Measurements from ENCODE around the gene MTFMT.

- TF ChIP-seq POLR2AphosphoS5 (IDR thresholded peaks at IDR 0.05) (no peak), CTCF (IDR thresholded peaks at IDR 0.05) (no peak), EP300 (IDR thresholded peaks at IDR 0.05) (no peak), POLR2A (IDR thresholded peaks at IDR 0.05) (no peak)
These were observed 77.5 kb downstream of the MTFMT start for GRCh38 chr15:64951777-64952418.
